ENCODE data around the gene MACO1.

Gene MACO1

DNA sequence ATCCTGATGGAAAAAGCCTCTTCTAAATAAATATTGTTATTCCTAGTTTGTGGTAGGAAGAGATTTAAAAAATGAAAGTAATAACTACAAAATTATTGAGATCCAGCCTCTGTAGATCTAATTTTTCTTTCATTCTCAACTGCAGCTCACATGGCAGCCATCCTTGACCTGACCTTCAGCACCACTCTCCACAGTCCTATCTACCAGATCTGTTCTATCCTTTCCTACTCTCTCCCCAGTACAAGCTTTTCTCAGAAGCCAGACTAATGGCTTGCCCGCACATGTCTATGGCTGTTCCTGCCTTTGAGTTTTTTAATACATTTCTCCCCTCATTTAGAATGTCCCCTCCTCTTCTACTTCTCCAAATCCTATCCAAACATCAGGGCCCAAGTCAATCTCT is 51.5 kb downstream of the MACO1 start:
- DNase-seq (ENCODE audit: low read depth): no peak
- TF ChIP-seq, protein P1, sequence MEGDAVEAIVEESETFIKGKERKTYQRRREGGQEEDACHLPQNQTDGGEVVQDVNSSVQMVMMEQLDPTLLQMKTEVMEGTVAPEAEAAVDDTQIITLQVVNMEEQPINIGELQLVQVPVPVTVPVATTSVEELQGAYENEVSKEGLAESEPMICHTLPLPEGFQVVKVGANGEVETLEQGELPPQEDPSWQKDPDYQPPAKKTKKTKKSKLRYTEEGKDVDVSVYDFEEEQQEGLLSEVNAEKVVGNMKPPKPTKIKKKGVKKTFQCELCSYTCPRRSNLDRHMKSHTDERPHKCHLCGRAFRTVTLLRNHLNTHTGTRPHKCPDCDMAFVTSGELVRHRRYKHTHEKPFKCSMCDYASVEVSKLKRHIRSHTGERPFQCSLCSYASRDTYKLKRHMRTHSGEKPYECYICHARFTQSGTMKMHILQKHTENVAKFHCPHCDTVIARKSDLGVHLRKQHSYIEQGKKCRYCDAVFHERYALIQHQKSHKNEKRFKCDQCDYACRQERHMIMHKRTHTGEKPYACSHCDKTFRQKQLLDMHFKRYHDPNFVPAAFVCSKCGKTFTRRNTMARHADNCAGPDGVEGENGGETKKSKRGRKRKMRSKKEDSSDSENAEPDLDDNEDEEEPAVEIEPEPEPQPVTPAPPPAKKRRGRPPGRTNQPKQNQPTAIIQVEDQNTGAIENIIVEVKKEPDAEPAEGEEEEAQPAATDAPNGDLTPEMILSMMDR (IDR thresholded peaks at IDR 0.05; ENCODE audit: low read length, missing control alignments): no peak
- H3K4me3 ChIP-seq (replicated peaks; ENCODE audit: low read depth, low read length): no peak overlapping the region

DNA sequence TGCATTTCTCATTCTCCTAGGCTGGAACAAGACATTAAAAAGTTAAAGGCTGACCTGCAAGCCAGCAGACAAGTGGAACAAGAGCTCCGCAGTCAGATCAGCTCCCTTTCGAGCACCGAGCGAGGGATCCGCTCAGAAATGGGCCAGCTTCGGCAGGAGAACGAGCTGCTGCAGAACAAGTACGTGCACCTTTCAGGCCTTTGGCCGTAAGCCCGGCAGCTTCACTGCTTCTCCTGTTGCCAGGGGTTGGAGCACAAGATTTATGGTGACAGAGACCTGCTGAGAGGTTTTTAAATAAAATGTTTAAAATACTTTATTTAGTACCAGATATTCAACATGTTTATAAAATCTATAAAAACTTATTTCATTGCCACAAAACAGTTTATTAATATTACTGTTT is 53.4 kb downstream of the MACO1 start:
- no peak for DNase-seq (ENCODE audit: low read depth)
- H3K4me3 ChIP-seq (replicated peaks; ENCODE audit: low read depth, low read length): no peak overlapping the region
- TF ChIP-seq, protein P1 (IDR thresholded peaks at IDR 0.05; ENCODE audit: low read length, missing control alignments): no peak

DNA sequence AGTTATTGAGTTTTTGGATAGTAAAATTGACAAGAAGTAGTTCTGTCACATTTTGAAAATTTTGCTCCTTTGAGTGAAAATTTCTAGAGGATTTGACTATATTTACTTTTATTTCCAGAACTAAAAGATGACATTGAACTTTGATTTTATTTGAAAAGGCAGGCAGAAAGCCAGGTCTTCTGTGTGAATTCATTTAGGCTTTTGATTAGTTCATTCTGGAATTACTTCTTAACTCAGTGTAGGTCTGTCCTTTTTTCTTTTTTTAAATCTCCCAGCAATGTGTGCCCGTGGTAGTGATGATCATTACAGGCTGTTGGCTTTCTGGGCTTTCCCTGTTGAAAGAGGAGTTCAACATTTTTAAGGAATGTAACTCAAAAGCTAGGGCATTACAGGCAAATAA is 53.8 kb downstream of the MACO1 start:
- TF ChIP-seq, protein P1 (IDR thresholded peaks at IDR 0.05; ENCODE audit: low read length, missing control alignments): no peak
- no peak overlapping the region for H3K4me3 ChIP-seq (replicated peaks; ENCODE audit: low read depth, low read length)
- no peak for DNase-seq (ENCODE audit: low read depth)

DNA sequence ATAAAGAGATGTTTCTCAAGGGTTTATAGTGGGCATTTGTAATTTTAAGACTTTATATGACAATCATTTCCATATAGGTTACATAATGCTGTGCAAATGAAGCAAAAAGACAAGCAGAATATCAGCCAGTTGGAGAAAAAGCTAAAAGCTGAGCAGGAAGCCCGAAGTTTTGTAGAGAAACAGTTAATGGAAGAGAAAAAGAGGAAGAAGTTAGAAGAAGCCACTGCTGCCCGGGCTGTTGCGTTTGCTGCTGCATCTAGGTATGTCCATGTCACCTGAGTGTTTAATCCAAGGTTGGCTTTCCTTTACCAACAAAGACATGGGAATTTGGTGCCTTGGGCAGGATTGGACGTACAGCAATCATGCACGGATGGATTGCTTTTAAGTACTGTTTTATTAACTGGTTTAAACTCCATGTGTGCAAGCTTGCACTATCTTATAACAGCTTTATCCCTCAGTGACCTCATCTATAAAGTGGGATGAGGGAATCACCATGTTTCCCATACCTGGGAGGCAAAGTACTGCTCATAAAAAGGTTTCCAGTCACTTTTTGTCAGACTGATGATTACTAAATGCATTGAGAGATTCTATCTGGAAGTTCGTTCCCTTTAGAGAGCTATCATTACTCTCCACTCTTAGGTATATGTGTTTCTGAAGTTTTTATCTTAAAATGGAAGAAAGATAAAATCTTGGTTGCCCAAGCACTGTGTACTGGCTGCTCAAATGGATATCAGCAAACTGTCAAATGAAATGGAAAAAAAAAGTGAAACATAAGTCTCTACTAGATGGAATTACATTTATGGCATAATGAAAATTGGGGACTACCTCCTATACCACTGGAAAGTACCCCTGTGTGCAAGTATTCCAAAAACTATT is 55.1 kb downstream of the MACO1 start:
- TF ChIP-seq, protein P1 (IDR thresholded peaks at IDR 0.05; ENCODE audit: low read length, missing control alignments): no peak
- DNase-seq (ENCODE audit: low read depth): no peak
- H3K4me3 ChIP-seq (replicated peaks; ENCODE audit: low read depth, low read length): no peak overlapping the region

DNA sequence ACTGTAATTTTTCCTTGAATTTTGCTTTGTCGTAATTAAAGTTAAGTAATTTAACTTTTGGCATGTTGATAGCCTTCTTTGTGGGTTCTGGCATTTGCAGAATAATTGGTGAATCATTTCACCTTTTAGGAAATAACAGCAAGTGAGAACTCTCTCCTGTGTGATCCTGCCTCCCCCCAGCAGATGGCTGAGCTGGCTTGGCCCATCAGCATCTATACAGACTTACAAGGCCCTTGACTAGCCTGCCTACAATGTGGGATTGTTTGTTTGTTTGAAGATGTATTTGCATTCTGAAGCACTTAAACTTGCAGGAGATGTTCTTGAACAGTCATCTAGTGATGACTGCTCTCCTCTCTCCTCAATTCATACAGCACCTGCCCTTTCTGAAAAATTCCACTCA is 55.9 kb downstream of the MACO1 start:
- H3K4me3 ChIP-seq (replicated peaks; ENCODE audit: low read depth, low read length): no peak overlapping the region
- TF ChIP-seq, protein P1 (IDR thresholded peaks at IDR 0.05; ENCODE audit: low read length, missing control alignments): peak; percentile 23
- DNase-seq (ENCODE audit: low read depth): no peak

DNA sequence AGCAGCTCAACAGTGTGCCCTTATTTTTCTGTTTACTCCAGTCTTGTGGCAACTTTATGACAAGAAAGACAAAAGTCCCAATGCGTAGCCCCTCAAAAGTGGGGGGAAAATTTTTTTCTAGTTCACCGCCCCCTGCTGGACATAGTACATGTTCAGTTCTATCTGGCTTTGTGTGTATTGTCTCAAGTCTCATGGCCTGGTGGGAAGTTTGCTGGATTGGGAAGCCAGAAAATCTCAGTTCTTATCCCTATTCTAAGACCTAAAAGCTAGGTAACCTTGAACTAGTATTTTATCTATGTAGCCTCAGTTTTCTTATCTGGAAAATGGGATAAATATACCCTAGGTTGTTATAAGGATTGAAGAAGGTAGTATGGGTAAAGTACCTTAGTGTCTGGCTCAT is 56.9 kb downstream of the MACO1 start:
- TF ChIP-seq, protein P1 (IDR thresholded peaks at IDR 0.05; ENCODE audit: low read length, missing control alignments): peak; percentile 49
- DNase-seq (ENCODE audit: low read depth): no peak
- no peak overlapping the region for H3K4me3 ChIP-seq (replicated peaks; ENCODE audit: low read depth, low read length)

DNA sequence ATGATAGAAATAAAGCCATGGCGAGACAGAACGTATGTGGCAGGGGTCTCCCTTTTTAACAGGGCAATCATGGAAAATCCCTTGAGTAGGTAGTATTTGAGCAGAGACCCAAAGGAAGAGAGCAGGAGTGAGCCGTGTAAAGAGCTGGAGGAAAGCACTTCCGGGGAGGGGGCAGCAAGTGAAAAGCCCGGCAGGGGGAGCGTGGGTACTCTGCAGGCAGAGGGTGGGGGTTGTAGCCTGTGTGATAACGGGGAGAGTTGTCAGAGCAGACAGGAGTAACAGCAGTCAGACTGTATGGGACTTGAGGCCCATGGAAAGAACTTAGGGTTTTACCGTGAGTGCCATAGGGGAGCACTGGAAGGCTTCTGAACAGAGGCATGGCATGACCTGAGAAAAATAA is 61.6 kb downstream of the MACO1 start:
- no peak for DNase-seq (ENCODE audit: low read depth)
- no peak overlapping the region for H3K4me3 ChIP-seq (replicated peaks; ENCODE audit: low read depth, low read length)
- TF ChIP-seq, protein P1 (IDR thresholded peaks at IDR 0.05; ENCODE audit: low read length, missing control alignments): no peak

Data from fibroblast of pulmonary artery (primary cell).